ENCODE data around the gene SPRR2E. TPM values are rescaled to one million over a fixed set of nuclear protein-coding genes. Genes with fewer than 3 reads are reported as not detected.
"Not testable (repeated sequence)": the region's sequence is repeated elsewhere in the genome, so short reads cannot be mapped to it uniquely, and the experiment has no call there.

SPRR2E gene
- total and polyA plus RNA-seq, 2 of the 8 experiments (the other 6 are each of a cell fraction or from before 2014, with no cell fraction given) = not detected

- TF ChIP-seq EP300 (IDR thresholded peaks at IDR 0.05; ENCODE audit: borderline replicate concordance in 1 of 2, low read depth in 2 of 2, low read length in 2 of 2) (no peak), CREB1 (IDR thresholded peaks at IDR 0.05) (no peak)
Measured at GRCh38 chr1:153119491-153119971, 25.2 kb upstream of the SPRR2E start (continued).

GRCh38 chr1:153115264-153115663 lies 20.9 kb upstream of the SPRR2E start:
- H3K4me3 ChIP-seq (ENCODE audit: extremely low read depth in 1 of 4, insufficient read depth in 2 of 4, low read depth in 3 of 4, low read length in 4 of 4); H3K36me3 ChIP-seq (ENCODE audit: control insufficient read depth in 2 of 4, insufficient read depth in 4 of 4, low read length in 3 of 4); H4K91ac ChIP-seq (replicated peaks; ENCODE audit: insufficient read length, low read length); H3K4ac ChIP-seq (replicated peaks; ENCODE audit: insufficient read length, low read depth, low read length); H4K5ac ChIP-seq (ENCODE audit: insufficient read length, low read depth, low read length); H3K27me3 ChIP-seq (replicated peaks in 1 of 4; ENCODE audit: control insufficient read depth in 3 of 4, extremely low read depth in 1 of 4, insufficient read depth in 3 of 4, low read length in 3 of 4); POLR2A ChIA-PET (ENCODE audit: partially characterized antibody); H4K8ac ChIP-seq (ENCODE audit: extremely low read depth, insufficient read depth, low read length); H2BK120ac ChIP-seq (replicated peaks; ENCODE audit: low read depth, low read length); H3K23ac ChIP-seq (ENCODE audit: insufficient read length); H3K56ac ChIP-seq (replicated peaks; ENCODE audit: insufficient read length, low read depth, low read length); H3K14ac ChIP-seq (ENCODE audit: insufficient read length); H2BK15ac ChIP-seq (ENCODE audit: low read length); H3K79me1 ChIP-seq (ENCODE audit: low read depth, low read length); H3K9ac ChIP-seq (replicated peaks in 1 of 4; ENCODE audit: extremely low read depth in 1 of 4, low read depth in 3 of 4, low read length in 3 of 4); H2BK12ac ChIP-seq (ENCODE audit: low read depth, low read length); H3K27ac ChIP-seq (ENCODE audit: low read depth, low read length); DNase-seq (ENCODE audit: low read depth in 1 of 2, low spot score in 2 of 2); H3K4me2 ChIP-seq (ENCODE audit: insufficient read depth in 1 of 2, low read depth in 2 of 2, low read length in 2 of 2); H3K9me3 ChIP-seq (ENCODE audit: insufficient read depth in 2 of 2, low read depth in 1 of 2, low read length in 1 of 2); H2BK20ac ChIP-seq (ENCODE audit: low read length); H3K23me2 ChIP-seq (ENCODE audit: low read depth, low read length); CTCF ChIA-PET (ENCODE audit: partially characterized antibody); H4K20me1 ChIP-seq (replicated peaks in 1 of 2; ENCODE audit: control insufficient read depth in 1 of 2, insufficient read depth in 2 of 2, low read length in 2 of 2); FAIRE-seq; H2AK5ac ChIP-seq (ENCODE audit: low read depth, low read length); H3K18ac ChIP-seq (ENCODE audit: extremely low read depth, low read length); H3K4me1 ChIP-seq (replicated peaks in 1 of 4; ENCODE audit: control insufficient read depth in 3 of 4, insufficient read depth in 4 of 4, low read length in 3 of 4); H2BK5ac ChIP-seq (ENCODE audit: low read depth, low read length); H3K79me2 ChIP-seq (ENCODE audit: control insufficient read depth in 1 of 2, insufficient read depth in 2 of 2, low read length in 2 of 2): not testable (repeated sequence)
- H2AFZ ChIP-seq (ENCODE audit: low read length) = 0 out of 2 replicates have a peak overlapping the region, but pooled peaks have one; percentile 50

Measured in H1 (cell line).